DND-41 (cell line): ENCODE measurements around the gene RASL12.

Source experiments
- CTCF ChIP-seq: IDR thresholded peaks from 2 replicates; pipeline ENCODE4 v1.5.1; 2012; ENCODE audit warnings: borderline replicate concordance, low read length, moderate library complexity, mild to moderate bottlenecking; ENCODE audit not compliant: poor library complexity, severe bottlenecking; ENCODE audit errors: extremely low read depth
- EZH2 ChIP-seq: IDR thresholded peaks from 3 replicates; pipeline ENCODE4 v1.6.1; 2012; ENCODE audit warnings: borderline replicate concordance, low read depth, mild to moderate bottlenecking, moderate library complexity, low read length, inconsistent platforms; ENCODE audit not compliant: severe bottlenecking

GRCh38 chr15:65082303-65082953, 14.6 kb upstream of the RASL12 start:
- TF ChIP-seq CTCF (no peak), EZH2 (no peak)
